WTC11 (cell line): Measurements from ENCODE around the gene DHPS. TPM values are rescaled to one million over a fixed set of nuclear protein-coding genes. Genes with fewer than 3 reads are reported as not detected.

Experiments used
- ATAC-seq: fragments of 200-7000 bp; cut with Tn5 transposase; 2 replicates; pipeline ENCODE4 v1.10.0; 2021; ENCODE audit warnings: mild to moderate bottlenecking, moderate library complexity
- CTCF ChIA-PET: fragments of 300-600 bp; sonication (Branson Sonifier 250); formaldehyde crosslinking; loops from one replicate; lab custom pipeline; 2021; ENCODE audit warnings: antibody characterized with exemption; lab: Charles Lee
- POLR2A ChIA-PET: fragments of 350-600 bp; sonication (Branson Sonifier 250); formaldehyde crosslinking; loops from one replicate; lab custom pipeline; 2021; ENCODE audit warnings: antibody characterized with exemption; lab: Charles Lee
- DNase-seq: peaks from one replicate; pipeline ENCODE4 v3.0.0; 2021; ENCODE audit warnings: low spot score
- H3K27ac Mint-ChIP-seq: 2 replicates; pipeline ENCODE4 v1.8.0; 2021; ENCODE audit warnings: mixed read lengths
- H3K27me3 Mint-ChIP-seq: 2 replicates; pipeline ENCODE4 v1.8.0; 2021; ENCODE audit warnings: low read depth, mild to moderate bottlenecking, moderate library complexity, mixed read lengths
- H3K36me3 Mint-ChIP-seq: 2 replicates; pipeline ENCODE4 v1.8.0; 2021; ENCODE audit warnings: mixed read lengths
- H3K4me1 Mint-ChIP-seq: 2 replicates; pipeline ENCODE4 v1.8.0; 2022; ENCODE audit warnings: mixed read lengths
- H3K4me3 Mint-ChIP-seq: 2 replicates; pipeline ENCODE4 v1.8.0; 2021; ENCODE audit warnings: mild to moderate bottlenecking, moderate library complexity, mixed read lengths
- H3K9me3 Mint-ChIP-seq: 2 replicates; pipeline ENCODE4 v1.8.0; 2021; ENCODE audit warnings: mixed read lengths
- GABPB1 ChIP-seq: sonication (generic); formaldehyde crosslinking; IDR thresholded peaks from 2 replicates; pipeline ENCODE4 v1.8.1; 2023; ENCODE audit warnings: mild to moderate bottlenecking, missing genetic modification reagents
- GTF2I ChIP-seq: fragments of 250-450 bp; sonication (Bioruptor Pico); conservative IDR thresholded peaks from 2 replicates; pipeline ENCODE4 v1.4.0; 2021; ENCODE audit warnings: mild to moderate bottlenecking
- MYBL2 ChIP-seq: sonication (generic); formaldehyde crosslinking; IDR thresholded peaks from 2 replicates; pipeline ENCODE4 v1.8.1; 2023; ENCODE audit warnings: mild to moderate bottlenecking, moderate library complexity, missing genetic modification reagents
- NR1H2 ChIP-seq: sonication (generic); formaldehyde crosslinking; IDR thresholded peaks from 2 replicates; pipeline ENCODE4 v1.9.0; 2021; ENCODE audit warnings: mild to moderate bottlenecking, moderate library complexity, missing genetic modification reagents
- PRRX2 ChIP-seq: fragments of 250-450 bp; sonication (Bioruptor Pico); IDR thresholded peaks from 2 replicates; pipeline ENCODE4 v1.8.0; 2021; ENCODE audit warnings: mild to moderate bottlenecking
- RORB ChIP-seq: fragments of 250-450 bp; sonication (Bioruptor Pico); IDR thresholded peaks from 2 replicates; pipeline ENCODE4 v1.9.0; 2021; ENCODE audit warnings: mild to moderate bottlenecking
- ZNF138 ChIP-seq: sonication (generic); formaldehyde crosslinking; conservative IDR thresholded peaks from 2 replicates; pipeline ENCODE4 v1.8.1; 2022; ENCODE audit warnings: mild to moderate bottlenecking, moderate library complexity, missing genetic modification reagents
- ZNF219 ChIP-seq: sonication (generic); formaldehyde crosslinking; IDR thresholded peaks from 2 replicates; pipeline ENCODE4 v1.8.0; 2023; ENCODE audit warnings: missing genetic modification reagents, mild to moderate bottlenecking, borderline replicate concordance
- ZNF263 ChIP-seq: sonication (generic); formaldehyde crosslinking; IDR thresholded peaks from 2 replicates; pipeline ENCODE4 v1.8.1; 2022; ENCODE audit warnings: low read depth, mild to moderate bottlenecking, moderate library complexity, missing genetic modification reagents
- total RNA-seq: library from RNA; stranded (reverse); gene quantifications from 3 replicates; pipeline ENCODE4 v1.2.3, GENCODE V29; 2021
- TF ChIP-seq, protein P1 (sequence below): fragments of 250-450 bp; sonication (Bioruptor Pico); conservative IDR thresholded peaks from 2 replicates; pipeline ENCODE4 v1.9.0; 2021; ENCODE audit warnings: mild to moderate bottlenecking
- TF ChIP-seq, protein P2 (sequence below): sonication (generic); formaldehyde crosslinking; IDR thresholded peaks from 2 replicates; pipeline ENCODE4 v1.8.1; 2023; ENCODE audit warnings: mild to moderate bottlenecking, missing genetic modification reagents, moderate library complexity
- TF ChIP-seq, protein P3 (sequence below): sonication (generic); formaldehyde crosslinking; IDR thresholded peaks from 2 replicates; pipeline ENCODE4 v1.8.1; 2022; ENCODE audit warnings: mild to moderate bottlenecking, missing genetic modification reagents, moderate library complexity, borderline replicate concordance
- TF ChIP-seq, protein P4 (sequence below): sonication (generic); formaldehyde crosslinking; IDR thresholded peaks from 2 replicates; pipeline ENCODE4 v1.8.1; 2023; ENCODE audit warnings: mild to moderate bottlenecking, missing genetic modification reagents, borderline replicate concordance
- TF ChIP-seq, protein P5 (sequence below): sonication (generic); formaldehyde crosslinking; IDR thresholded peaks from 2 replicates; pipeline ENCODE4 v1.8.1; 2023; ENCODE audit warnings: mild to moderate bottlenecking, moderate library complexity, missing genetic modification reagents
- TF ChIP-seq, protein P6 (sequence below): fragments of 250-450 bp; sonication (Bioruptor Pico); IDR thresholded peaks from 2 replicates; pipeline ENCODE4 v1.9.0; 2021; ENCODE audit warnings: mild to moderate bottlenecking
- TF ChIP-seq, protein P7 (sequence below): sonication (generic); formaldehyde crosslinking; conservative IDR thresholded peaks from 2 replicates; pipeline ENCODE4 v1.8.1; 2023; ENCODE audit warnings: mild to moderate bottlenecking, low read depth, missing genetic modification reagents, moderate library complexity
- TF ChIP-seq, protein P8 (sequence below): sonication (generic); formaldehyde crosslinking; IDR thresholded peaks from 2 replicates; pipeline ENCODE4 v1.8.1; 2022; ENCODE audit warnings: missing genetic modification reagents, borderline replicate concordance

DHPS gene
- total RNA-seq, 1 experiment from 2014 or later, result 115 TPM

DNA sequence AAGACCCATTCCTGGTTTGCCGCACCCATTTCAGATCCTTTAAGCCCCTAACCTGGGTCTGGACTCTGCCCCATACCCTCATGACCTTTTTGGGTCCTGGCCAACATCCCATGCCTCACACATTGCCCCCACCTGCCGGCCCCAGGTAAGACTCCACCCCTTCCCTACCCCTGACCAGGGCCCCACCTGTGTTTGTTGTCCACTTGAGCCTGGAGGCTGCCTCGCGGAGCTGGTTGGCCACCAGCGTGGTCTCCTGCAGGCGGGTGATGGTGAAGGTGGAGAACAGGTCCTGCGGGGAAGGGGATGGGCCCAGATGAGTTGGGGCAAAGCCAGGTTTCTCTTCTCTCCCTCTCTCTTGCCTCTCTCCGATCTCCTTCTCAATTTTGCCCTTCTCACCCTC lies 34.6 kb downstream of the DHPS start (continued):
- TF ChIP-seq, protein P1, sequence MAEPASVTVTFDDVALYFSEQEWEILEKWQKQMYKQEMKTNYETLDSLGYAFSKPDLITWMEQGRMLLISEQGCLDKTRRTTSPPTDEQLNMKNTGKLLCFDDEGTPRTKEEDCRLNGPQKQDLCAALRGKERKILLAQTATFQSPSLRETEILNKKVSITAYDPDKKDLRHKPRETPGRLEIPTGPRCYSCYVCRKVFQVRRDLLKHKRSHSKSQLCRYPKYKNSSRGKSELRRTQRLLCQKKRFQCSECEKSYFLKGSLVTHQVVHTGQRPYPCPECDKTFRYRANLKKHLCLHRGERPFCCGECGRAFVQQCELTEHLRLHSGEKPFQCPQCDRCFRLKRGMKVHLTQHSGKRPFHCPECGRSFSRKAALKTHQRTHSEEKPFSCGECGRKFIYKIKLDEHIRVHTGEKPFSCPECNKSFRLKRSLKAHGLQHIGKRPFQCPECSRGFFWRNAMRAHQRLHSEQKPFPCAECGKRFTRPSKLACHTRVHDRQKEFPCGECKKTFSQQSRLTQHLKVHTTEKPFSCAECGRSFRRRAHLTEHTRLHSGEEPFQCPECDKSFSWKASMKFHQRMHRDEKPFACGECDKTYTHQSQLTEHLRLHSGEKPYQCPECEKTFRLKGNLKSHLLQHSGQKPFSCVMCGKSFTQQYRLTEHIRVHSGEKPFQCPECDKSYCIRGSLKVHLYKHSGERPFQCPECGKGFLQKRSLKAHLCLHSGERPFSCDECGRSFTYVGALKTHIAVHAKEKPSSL (CRISPR knock-in tag), result no peak
- TF ChIP-seq, protein P2, sequence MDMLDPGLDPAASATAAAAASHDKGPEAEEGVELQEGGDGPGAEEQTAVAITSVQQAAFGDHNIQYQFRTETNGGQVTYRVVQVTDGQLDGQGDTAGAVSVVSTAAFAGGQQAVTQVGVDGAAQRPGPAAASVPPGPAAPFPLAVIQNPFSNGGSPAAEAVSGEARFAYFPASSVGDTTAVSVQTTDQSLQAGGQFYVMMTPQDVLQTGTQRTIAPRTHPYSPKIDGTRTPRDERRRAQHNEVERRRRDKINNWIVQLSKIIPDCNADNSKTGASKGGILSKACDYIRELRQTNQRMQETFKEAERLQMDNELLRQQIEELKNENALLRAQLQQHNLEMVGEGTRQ (CRISPR knock-in tag), result no peak
- TF ChIP-seq ZNF219 (CRISPR knock-in tag), result no peak
- no peak for TF ChIP-seq GTF2I
- TF ChIP-seq ZNF138, result no peak
- no peak for TF ChIP-seq MYBL2 (CRISPR knock-in tag)
- no peak for TF ChIP-seq GABPB1 (CRISPR knock-in tag)
- TF ChIP-seq, protein P3, sequence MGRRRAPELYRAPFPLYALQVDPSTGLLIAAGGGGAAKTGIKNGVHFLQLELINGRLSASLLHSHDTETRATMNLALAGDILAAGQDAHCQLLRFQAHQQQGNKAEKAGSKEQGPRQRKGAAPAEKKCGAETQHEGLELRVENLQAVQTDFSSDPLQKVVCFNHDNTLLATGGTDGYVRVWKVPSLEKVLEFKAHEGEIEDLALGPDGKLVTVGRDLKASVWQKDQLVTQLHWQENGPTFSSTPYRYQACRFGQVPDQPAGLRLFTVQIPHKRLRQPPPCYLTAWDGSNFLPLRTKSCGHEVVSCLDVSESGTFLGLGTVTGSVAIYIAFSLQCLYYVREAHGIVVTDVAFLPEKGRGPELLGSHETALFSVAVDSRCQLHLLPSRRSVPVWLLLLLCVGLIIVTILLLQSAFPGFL (CRISPR knock-in tag), result no peak
- TF ChIP-seq, protein P4, sequence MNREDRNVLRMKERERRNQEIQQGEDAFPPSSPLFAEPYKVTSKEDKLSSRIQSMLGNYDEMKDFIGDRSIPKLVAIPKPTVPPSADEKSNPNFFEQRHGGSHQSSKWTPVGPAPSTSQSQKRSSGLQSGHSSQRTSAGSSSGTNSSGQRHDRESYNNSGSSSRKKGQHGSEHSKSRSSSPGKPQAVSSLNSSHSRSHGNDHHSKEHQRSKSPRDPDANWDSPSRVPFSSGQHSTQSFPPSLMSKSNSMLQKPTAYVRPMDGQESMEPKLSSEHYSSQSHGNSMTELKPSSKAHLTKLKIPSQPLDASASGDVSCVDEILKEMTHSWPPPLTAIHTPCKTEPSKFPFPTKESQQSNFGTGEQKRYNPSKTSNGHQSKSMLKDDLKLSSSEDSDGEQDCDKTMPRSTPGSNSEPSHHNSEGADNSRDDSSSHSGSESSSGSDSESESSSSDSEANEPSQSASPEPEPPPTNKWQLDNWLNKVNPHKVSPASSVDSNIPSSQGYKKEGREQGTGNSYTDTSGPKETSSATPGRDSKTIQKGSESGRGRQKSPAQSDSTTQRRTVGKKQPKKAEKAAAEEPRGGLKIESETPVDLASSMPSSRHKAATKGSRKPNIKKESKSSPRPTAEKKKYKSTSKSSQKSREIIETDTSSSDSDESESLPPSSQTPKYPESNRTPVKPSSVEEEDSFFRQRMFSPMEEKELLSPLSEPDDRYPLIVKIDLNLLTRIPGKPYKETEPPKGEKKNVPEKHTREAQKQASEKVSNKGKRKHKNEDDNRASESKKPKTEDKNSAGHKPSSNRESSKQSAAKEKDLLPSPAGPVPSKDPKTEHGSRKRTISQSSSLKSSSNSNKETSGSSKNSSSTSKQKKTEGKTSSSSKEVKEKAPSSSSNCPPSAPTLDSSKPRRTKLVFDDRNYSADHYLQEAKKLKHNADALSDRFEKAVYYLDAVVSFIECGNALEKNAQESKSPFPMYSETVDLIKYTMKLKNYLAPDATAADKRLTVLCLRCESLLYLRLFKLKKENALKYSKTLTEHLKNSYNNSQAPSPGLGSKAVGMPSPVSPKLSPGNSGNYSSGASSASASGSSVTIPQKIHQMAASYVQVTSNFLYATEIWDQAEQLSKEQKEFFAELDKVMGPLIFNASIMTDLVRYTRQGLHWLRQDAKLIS (CRISPR knock-in tag), result no peak
- TF ChIP-seq, protein P5, sequence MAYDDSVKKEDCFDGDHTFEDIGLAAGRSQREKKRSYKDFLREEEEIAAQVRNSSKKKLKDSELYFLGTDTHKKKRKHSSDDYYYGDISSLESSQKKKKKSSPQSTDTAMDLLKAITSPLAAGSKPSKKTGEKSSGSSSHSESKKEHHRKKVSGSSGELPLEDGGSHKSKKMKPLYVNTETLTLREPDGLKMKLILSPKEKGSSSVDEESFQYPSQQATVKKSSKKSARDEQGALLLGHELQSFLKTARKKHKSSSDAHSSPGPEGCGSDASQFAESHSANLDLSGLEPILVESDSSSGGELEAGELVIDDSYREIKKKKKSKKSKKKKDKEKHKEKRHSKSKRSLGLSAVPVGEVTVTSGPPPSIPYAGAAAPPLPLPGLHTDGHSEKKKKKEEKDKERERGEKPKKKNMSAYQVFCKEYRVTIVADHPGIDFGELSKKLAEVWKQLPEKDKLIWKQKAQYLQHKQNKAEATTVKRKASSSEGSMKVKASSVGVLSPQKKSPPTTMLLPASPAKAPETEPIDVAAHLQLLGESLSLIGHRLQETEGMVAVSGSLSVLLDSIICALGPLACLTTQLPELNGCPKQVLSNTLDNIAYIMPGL, result no peak
- TF ChIP-seq, protein P6, sequence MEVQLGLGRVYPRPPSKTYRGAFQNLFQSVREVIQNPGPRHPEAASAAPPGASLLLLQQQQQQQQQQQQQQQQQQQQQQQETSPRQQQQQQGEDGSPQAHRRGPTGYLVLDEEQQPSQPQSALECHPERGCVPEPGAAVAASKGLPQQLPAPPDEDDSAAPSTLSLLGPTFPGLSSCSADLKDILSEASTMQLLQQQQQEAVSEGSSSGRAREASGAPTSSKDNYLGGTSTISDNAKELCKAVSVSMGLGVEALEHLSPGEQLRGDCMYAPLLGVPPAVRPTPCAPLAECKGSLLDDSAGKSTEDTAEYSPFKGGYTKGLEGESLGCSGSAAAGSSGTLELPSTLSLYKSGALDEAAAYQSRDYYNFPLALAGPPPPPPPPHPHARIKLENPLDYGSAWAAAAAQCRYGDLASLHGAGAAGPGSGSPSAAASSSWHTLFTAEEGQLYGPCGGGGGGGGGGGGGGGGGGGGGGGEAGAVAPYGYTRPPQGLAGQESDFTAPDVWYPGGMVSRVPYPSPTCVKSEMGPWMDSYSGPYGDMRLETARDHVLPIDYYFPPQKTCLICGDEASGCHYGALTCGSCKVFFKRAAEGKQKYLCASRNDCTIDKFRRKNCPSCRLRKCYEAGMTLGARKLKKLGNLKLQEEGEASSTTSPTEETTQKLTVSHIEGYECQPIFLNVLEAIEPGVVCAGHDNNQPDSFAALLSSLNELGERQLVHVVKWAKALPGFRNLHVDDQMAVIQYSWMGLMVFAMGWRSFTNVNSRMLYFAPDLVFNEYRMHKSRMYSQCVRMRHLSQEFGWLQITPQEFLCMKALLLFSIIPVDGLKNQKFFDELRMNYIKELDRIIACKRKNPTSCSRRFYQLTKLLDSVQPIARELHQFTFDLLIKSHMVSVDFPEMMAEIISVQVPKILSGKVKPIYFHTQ, result no peak
- TF ChIP-seq NR1H2 (CRISPR knock-in tag), result no peak

DNA sequence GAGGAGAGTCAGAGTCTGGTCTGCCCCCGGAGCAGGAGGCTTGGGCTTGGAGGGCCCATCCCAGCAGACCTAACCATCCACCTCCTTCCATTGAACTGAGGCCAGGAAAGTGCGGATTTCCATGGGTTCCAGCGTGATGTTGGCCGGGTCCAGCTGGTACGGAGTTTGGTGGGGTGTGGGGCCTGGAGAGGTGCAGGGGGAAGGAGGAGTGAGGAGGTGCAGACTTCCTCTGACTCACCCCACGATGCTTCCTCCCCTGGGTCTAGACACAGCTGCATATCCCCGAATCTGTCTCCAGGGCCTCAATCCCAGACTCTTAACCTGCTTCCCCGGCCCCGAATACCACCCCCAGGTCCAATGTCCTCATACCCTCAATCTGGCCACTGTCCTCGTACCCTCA lies 35.1 kb downstream of the DHPS start:
- H3K9me3 Mint-ChIP-seq, result no peaks in the 10 kb centered on the region
- H3K36me3 Mint-ChIP-seq, result peaks cover 6% of the 10 kb centered on the region
- no peak overlapping the region for H3K27ac Mint-ChIP-seq
- no peak for ATAC-seq
- ChIA-PET POLR2A (no interaction called here), CTCF (interaction anchor here (1.1 to 2.8 kb wide), 6 partner anchors 10 to 83 kb away, joined by 3 to 22 read pairs (median 10); partner anchors contain the start of genes DHPS, MAN2B1 and WDR83)
- DNase-seq, result no peak
- peak overlapping the region; percentile 76 for H3K4me3 Mint-ChIP-seq
- peaks cover 15% of the 10 kb centered on the region for H3K27me3 Mint-ChIP-seq
- H3K4me1 Mint-ChIP-seq, result peaks cover 11% of the 10 kb centered on the region
- no peak for TF ChIP-seq ZNF263 (CRISPR knock-in tag)
- no peak for TF ChIP-seq NR1H2 (CRISPR knock-in tag)
- no peak for TF ChIP-seq PRRX2
- TF ChIP-seq, protein P7, sequence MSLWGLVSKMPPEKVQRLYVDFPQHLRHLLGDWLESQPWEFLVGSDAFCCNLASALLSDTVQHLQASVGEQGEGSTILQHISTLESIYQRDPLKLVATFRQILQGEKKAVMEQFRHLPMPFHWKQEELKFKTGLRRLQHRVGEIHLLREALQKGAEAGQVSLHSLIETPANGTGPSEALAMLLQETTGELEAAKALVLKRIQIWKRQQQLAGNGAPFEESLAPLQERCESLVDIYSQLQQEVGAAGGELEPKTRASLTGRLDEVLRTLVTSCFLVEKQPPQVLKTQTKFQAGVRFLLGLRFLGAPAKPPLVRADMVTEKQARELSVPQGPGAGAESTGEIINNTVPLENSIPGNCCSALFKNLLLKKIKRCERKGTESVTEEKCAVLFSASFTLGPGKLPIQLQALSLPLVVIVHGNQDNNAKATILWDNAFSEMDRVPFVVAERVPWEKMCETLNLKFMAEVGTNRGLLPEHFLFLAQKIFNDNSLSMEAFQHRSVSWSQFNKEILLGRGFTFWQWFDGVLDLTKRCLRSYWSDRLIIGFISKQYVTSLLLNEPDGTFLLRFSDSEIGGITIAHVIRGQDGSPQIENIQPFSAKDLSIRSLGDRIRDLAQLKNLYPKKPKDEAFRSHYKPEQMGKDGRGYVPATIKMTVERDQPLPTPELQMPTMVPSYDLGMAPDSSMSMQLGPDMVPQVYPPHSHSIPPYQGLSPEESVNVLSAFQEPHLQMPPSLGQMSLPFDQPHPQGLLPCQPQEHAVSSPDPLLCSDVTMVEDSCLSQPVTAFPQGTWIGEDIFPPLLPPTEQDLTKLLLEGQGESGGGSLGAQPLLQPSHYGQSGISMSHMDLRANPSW (CRISPR knock-in tag), result no peak
- TF ChIP-seq RORB (CRISPR knock-in tag), result no peak
- TF ChIP-seq, protein P8, sequence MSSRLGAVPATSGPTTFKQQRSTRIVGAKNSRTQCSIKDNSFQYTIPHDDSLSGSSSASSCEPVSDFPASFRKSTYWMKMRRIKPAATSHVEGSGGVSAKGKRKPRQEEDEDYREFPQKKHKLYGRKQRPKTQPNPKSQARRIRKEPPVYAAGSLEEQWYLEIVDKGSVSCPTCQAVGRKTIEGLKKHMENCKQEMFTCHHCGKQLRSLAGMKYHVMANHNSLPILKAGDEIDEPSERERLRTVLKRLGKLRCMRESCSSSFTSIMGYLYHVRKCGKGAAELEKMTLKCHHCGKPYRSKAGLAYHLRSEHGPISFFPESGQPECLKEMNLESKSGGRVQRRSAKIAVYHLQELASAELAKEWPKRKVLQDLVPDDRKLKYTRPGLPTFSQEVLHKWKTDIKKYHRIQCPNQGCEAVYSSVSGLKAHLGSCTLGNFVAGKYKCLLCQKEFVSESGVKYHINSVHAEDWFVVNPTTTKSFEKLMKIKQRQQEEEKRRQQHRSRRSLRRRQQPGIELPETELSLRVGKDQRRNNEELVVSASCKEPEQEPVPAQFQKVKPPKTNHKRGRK (CRISPR knock-in tag), result no peak
